ENCODE measurements around the gene OR5J2.
"Not testable (repeated sequence)": the region's sequence is repeated elsewhere in the genome, so short reads cannot be mapped to it uniquely, and the experiment has no call there.

Gene OR5J2

GRCh38 chr11:56176318-56176717 lies at the start of gene OR5J2:
OR5J2 (plus strand) TSS chr11:56176618; CDS start chr11:56176618, 0 bp downstream.
- Histone ChIP-seq H3K27me3 (ENCODE audit: control insufficient read depth in 1 of 2, insufficient read depth in 2 of 2, low read length in 2 of 2) (no peaks in the 10 kb centered on the region), H3K36me3 (ENCODE audit: control insufficient read depth in 1 of 2, insufficient read depth in 2 of 2, low read length in 2 of 2) (no peaks in the 10 kb centered on the region)

GRCh38 chr11:56140151-56140661 lies 36.2 kb upstream of the OR5J2 start, which contains the start of gene OR8J3:
OR8J3 (minus strand) TSS chr11:56140201; CDS start chr11:56137718, 2,483 bp downstream.
- Histone ChIP-seq H3K4me3 (ENCODE audit: low read depth in 1 of 2, low read length in 2 of 2) (no peak within 1 kb of the TSS), H3K36me3 (ENCODE audit: control insufficient read depth in 1 of 2, insufficient read depth in 2 of 2, low read length in 2 of 2) (no peaks in the 10 kb centered on the region), H3K9me3 (ENCODE audit: control insufficient read depth in 1 of 2, low read length in 2 of 2) (peaks cover 3 to 10% of the 10 kb centered on the region in 2 donors), H3K27ac (ENCODE audit: low read depth, low read length) (no peak within 1 kb of the TSS), H3K4me1 (ENCODE audit: control insufficient read depth in 1 of 2, insufficient read depth in 2 of 2, low read length in 2 of 2) (no peaks in the 10 kb centered on the region), H3K9ac (ENCODE audit: low read depth in 1 of 2, low read length in 2 of 2) (no peak within 1 kb of the TSS), H3K27me3 (ENCODE audit: control insufficient read depth in 1 of 2, insufficient read depth in 2 of 2, low read length in 2 of 2) (no peaks in the 10 kb centered on the region)

More at GRCh38 chr11:56176318-56176717, at the start of gene OR5J2:
- Histone ChIP-seq H3K4me3 (ENCODE audit: low read depth in 1 of 2, low read length in 2 of 2) (no peak within 1 kb of the TSS), H3K27ac (ENCODE audit: low read depth, low read length) (no peak within 1 kb of the TSS), H3K4me1 (ENCODE audit: control insufficient read depth in 1 of 2, insufficient read depth in 2 of 2, low read length in 2 of 2) (no peaks in the 10 kb centered on the region), H3K9me3 (ENCODE audit: control insufficient read depth in 1 of 2, low read length in 2 of 2) (peaks cover 12 to 21% of the 10 kb centered on the region in 2 donors), H3K9ac (ENCODE audit: low read depth in 1 of 2, low read length in 2 of 2) (no peak within 1 kb of the TSS)

DNA sequence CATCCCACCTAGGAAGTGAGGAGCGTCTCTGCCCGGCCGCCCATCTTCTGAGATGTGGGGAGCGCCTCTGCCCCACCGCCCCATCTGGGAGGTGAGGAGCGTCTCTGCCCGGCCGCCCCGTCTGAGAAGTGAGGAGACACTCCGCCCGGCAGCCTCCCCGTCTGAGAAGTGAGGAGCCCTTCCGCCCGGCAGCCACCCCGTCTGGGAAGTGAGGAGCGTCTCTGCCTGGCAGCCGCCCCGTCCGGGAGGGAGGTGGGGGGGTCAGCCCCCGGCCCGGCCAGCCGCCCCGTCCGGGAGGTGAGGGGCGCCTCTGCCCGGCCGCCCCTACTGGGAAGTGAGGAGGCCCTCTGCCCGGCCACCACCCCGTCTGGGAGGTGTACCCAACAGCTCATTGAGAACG lies 32.7 kb upstream of the OR5J2 start:
- not testable (repeated sequence) for H3K27me3 ChIP-seq (ENCODE audit: control insufficient read depth in 1 of 2, insufficient read depth in 2 of 2, low read length in 2 of 2); H3K36me3 ChIP-seq (ENCODE audit: control insufficient read depth in 1 of 2, insufficient read depth in 2 of 2, low read length in 2 of 2); H3K9ac ChIP-seq (ENCODE audit: low read depth in 1 of 2, low read length in 2 of 2); H3K27ac ChIP-seq (ENCODE audit: low read depth, low read length); H3K4me3 ChIP-seq (ENCODE audit: low read depth in 1 of 2, low read length in 2 of 2); H3K4me1 ChIP-seq (ENCODE audit: control insufficient read depth in 1 of 2, insufficient read depth in 2 of 2, low read length in 2 of 2)
- peaks cover 3 to 20% of the 10 kb centered on the region in 2 donors for H3K9me3 ChIP-seq (ENCODE audit: control insufficient read depth in 1 of 2, low read length in 2 of 2)

GRCh38 chr11:56151376-56151775 lies 25.0 kb upstream of the OR5J2 start:
- Histone ChIP-seq H3K9ac (ENCODE audit: low read depth in 1 of 2, low read length in 2 of 2) (no peak overlapping the region), H3K4me1 (ENCODE audit: control insufficient read depth in 1 of 2, insufficient read depth in 2 of 2, low read length in 2 of 2) (no peaks in the 10 kb centered on the region), H3K9me3 (ENCODE audit: control insufficient read depth in 1 of 2, low read length in 2 of 2) (peaks cover 21 to 37% of the 10 kb centered on the region in 2 donors), H3K36me3 (ENCODE audit: control insufficient read depth in 1 of 2, insufficient read depth in 2 of 2, low read length in 2 of 2) (no peaks in the 10 kb centered on the region), H3K27me3 (ENCODE audit: control insufficient read depth in 1 of 2, insufficient read depth in 2 of 2, low read length in 2 of 2) (no peaks in the 10 kb centered on the region), H3K27ac (ENCODE audit: low read depth, low read length) (no peak overlapping the region), H3K4me3 (ENCODE audit: low read depth in 1 of 2, low read length in 2 of 2) (no peak overlapping the region)

DNA sequence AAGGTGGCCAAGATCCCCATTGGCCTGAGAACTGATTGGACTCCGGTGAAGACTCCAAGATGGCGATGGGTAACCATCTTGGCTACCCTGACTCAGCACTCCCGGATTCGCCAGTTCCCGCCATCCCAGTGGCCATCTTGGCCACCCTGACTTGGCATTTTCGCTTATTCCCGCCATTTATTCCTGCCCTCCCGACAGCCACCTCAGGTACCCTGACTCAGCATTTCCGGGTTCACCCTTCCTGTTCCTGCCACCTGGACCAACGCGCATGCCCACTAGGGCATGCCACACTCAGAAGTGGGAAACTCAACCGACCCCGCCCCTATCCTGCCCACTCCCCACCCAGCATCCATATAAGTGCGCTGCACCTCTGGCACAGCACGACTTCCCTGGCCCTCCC lies 24.1 kb upstream of the OR5J2 start:
- Histone ChIP-seq H3K4me3 (ENCODE audit: low read depth in 1 of 2, low read length in 2 of 2) (no peak overlapping the region), H3K9me3 (ENCODE audit: control insufficient read depth in 1 of 2, low read length in 2 of 2) (peaks cover 23 to 37% of the 10 kb centered on the region in 2 donors), H3K4me1 (ENCODE audit: control insufficient read depth in 1 of 2, insufficient read depth in 2 of 2, low read length in 2 of 2) (no peaks in the 10 kb centered on the region), H3K27ac (ENCODE audit: low read depth, low read length) (no peak overlapping the region), H3K9ac (ENCODE audit: low read depth in 1 of 2, low read length in 2 of 2) (no peak overlapping the region), H3K36me3 (ENCODE audit: control insufficient read depth in 1 of 2, insufficient read depth in 2 of 2, low read length in 2 of 2) (no peaks in the 10 kb centered on the region), H3K27me3 (ENCODE audit: control insufficient read depth in 1 of 2, insufficient read depth in 2 of 2, low read length in 2 of 2) (no peaks in the 10 kb centered on the region)

GRCh38 chr11:56160217-56160616 lies 16.2 kb upstream of the OR5J2 start, which contains the start of gene OR8K5:
OR8K5 (minus strand) TSS chr11:56160317; CDS start chr11:56160317, 0 bp downstream.
- Histone ChIP-seq H3K9me3 (ENCODE audit: control insufficient read depth in 1 of 2, low read length in 2 of 2) (peaks cover under 1 to 17% of the 10 kb centered on the region in 2 donors), H3K4me3 (ENCODE audit: low read depth in 1 of 2, low read length in 2 of 2) (no peak within 1 kb of the TSS), H3K27me3 (ENCODE audit: control insufficient read depth in 1 of 2, insufficient read depth in 2 of 2, low read length in 2 of 2) (no peaks in the 10 kb centered on the region), H3K36me3 (ENCODE audit: control insufficient read depth in 1 of 2, insufficient read depth in 2 of 2, low read length in 2 of 2) (no peaks in the 10 kb centered on the region), H3K9ac (ENCODE audit: low read depth in 1 of 2, low read length in 2 of 2) (no peak within 1 kb of the TSS), H3K27ac (ENCODE audit: low read depth, low read length) (no peak within 1 kb of the TSS), H3K4me1 (ENCODE audit: control insufficient read depth in 1 of 2, insufficient read depth in 2 of 2, low read length in 2 of 2) (no peaks in the 10 kb centered on the region)

DNA sequence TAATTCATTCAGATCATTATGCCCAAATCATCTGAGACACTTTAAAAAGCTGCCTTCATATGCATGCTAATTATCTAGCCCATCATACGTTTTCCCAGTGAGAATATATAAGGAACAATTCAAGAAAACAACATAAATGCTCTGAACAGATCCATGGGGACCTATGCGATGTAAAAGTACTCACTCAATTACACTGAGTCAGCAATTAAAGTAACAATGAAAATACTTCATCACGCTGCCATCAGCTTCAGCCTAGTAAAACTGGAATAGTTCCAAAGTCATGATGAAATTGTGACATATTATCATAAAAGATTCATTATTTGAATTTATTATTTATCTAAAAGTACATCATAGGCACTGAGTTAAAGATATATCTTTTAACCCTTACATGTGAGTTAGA lies 12.6 kb upstream of the OR5J2 start:
- no peak overlapping the region for H3K27ac ChIP-seq (ENCODE audit: low read depth, low read length)
- H3K9me3 ChIP-seq (ENCODE audit: control insufficient read depth in 1 of 2, low read length in 2 of 2) = peaks cover 0 to 5% of the 10 kb centered on the region in 2 donors

GRCh38 chr11:56172256-56172830 lies 4.1 kb upstream of the OR5J2 start:
- Histone ChIP-seq H3K4me3 (ENCODE audit: low read depth in 1 of 2, low read length in 2 of 2) (no peak overlapping the region), H3K4me1 (ENCODE audit: control insufficient read depth in 1 of 2, insufficient read depth in 2 of 2, low read length in 2 of 2) (no peaks in the 10 kb centered on the region), H3K9me3 (ENCODE audit: control insufficient read depth in 1 of 2, low read length in 2 of 2) (peaks cover 5 to 9% of the 10 kb centered on the region in 2 donors), H3K9ac (ENCODE audit: low read depth in 1 of 2, low read length in 2 of 2) (no peak overlapping the region), H3K27ac (ENCODE audit: low read depth, low read length) (no peak overlapping the region), H3K27me3 (ENCODE audit: control insufficient read depth in 1 of 2, insufficient read depth in 2 of 2, low read length in 2 of 2) (no peaks in the 10 kb centered on the region), H3K36me3 (ENCODE audit: control insufficient read depth in 1 of 2, insufficient read depth in 2 of 2, low read length in 2 of 2) (no peaks in the 10 kb centered on the region)

More for the DNA sequence above, 12.6 kb upstream of the OR5J2 start:
- Histone ChIP-seq H3K4me3 (ENCODE audit: low read depth in 1 of 2, low read length in 2 of 2) (no peak overlapping the region), H3K4me1 (ENCODE audit: control insufficient read depth in 1 of 2, insufficient read depth in 2 of 2, low read length in 2 of 2) (no peaks in the 10 kb centered on the region), H3K27me3 (ENCODE audit: control insufficient read depth in 1 of 2, insufficient read depth in 2 of 2, low read length in 2 of 2) (no peaks in the 10 kb centered on the region), H3K9ac (ENCODE audit: low read depth in 1 of 2, low read length in 2 of 2) (no peak overlapping the region), H3K36me3 (ENCODE audit: control insufficient read depth in 1 of 2, insufficient read depth in 2 of 2, low read length in 2 of 2) (no peaks in the 10 kb centered on the region)

- peaks cover 9 to 12% of the 10 kb centered on the region in 2 donors for H3K9me3 ChIP-seq (ENCODE audit: control insufficient read depth in 1 of 2, low read length in 2 of 2)
- no peaks in the 10 kb centered on the region for H3K4me1 ChIP-seq (ENCODE audit: control insufficient read depth in 1 of 2, insufficient read depth in 2 of 2, low read length in 2 of 2)
- H3K4me3 ChIP-seq (ENCODE audit: low read depth in 1 of 2, low read length in 2 of 2) = no peak overlapping the region
- H3K36me3 ChIP-seq (ENCODE audit: control insufficient read depth in 1 of 2, insufficient read depth in 2 of 2, low read length in 2 of 2) = no peaks in the 10 kb centered on the region
- no peak overlapping the region for H3K9ac ChIP-seq (ENCODE audit: low read depth in 1 of 2, low read length in 2 of 2)
- H3K27ac ChIP-seq (ENCODE audit: low read depth, low read length) = no peak overlapping the region
- H3K27me3 ChIP-seq (ENCODE audit: control insufficient read depth in 1 of 2, insufficient read depth in 2 of 2, low read length in 2 of 2) = no peaks in the 10 kb centered on the region
Observed at GRCh38 chr11:56183459-56183858, 7.0 kb downstream of the OR5J2 start.

- Histone ChIP-seq H3K9me3 (ENCODE audit: control insufficient read depth in 1 of 2, low read length in 2 of 2) (peaks cover 0 to 4% of the 10 kb centered on the region in 2 donors), H3K27ac (ENCODE audit: low read depth, low read length) (no peak overlapping the region), H3K36me3 (ENCODE audit: control insufficient read depth in 1 of 2, insufficient read depth in 2 of 2, low read length in 2 of 2) (no peaks in the 10 kb centered on the region), H3K27me3 (ENCODE audit: control insufficient read depth in 1 of 2, insufficient read depth in 2 of 2, low read length in 2 of 2) (no peaks in the 10 kb centered on the region), H3K4me3 (ENCODE audit: low read depth in 1 of 2, low read length in 2 of 2) (no peak overlapping the region), H3K4me1 (ENCODE audit: control insufficient read depth in 1 of 2, insufficient read depth in 2 of 2, low read length in 2 of 2) (no peaks in the 10 kb centered on the region), H3K9ac (ENCODE audit: low read depth in 1 of 2, low read length in 2 of 2) (no peak overlapping the region)
Observed at GRCh38 chr11:56188602-56189001, 12.2 kb downstream of the OR5J2 start.
